ENCODE data around the gene GPATCH2. TPM values are rescaled to one million over a fixed set of nuclear protein-coding genes. Genes with fewer than 3 reads are reported as not detected.

Gene GPATCH2
- total RNA-seq, 1 experiment from 2014 or later, result 17.2 TPM

DNA sequence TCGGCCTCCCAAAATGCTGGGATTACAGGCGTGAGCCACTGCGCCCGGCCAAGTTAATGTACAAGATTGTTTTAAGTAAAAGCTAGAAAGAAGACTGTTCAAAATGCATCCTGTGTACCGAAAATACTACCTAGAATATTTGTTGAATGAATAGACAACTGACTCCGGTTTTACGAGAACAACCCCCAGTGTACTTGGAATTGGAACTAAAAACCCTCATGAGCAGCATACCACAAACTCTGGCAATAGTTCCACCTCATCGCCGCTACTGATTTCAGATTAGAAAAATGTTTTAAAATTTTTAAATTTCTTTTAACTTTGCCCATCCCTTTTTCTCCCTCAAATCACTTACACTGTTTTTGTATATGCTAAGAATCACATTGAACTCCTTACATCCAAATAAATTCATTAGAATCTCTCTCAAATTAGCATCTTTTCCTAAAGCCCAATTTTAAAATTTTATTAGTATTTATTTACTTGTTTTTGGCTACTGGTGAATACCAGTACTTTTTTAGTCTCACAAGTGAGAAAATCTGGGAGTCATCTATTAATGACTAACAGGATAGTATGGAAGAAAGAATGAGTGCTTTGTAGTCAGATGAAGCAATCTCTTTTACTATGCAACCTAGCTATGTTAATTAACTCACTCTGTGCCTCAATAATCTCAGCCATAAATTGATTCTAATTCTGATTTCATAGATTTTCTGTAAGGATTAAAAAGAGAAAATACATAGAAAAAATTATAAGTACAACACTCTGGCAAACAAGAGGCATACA is 95.1 kb downstream of the GPATCH2 start:
- no TSS peak for BruUV-seq (replicated peaks)
- H3K9me2 ChIP-seq (replicated peaks; ENCODE audit: low read length), result no peaks in the 10 kb centered on the region
- H3K36me3 ChIP-seq (ENCODE audit: low read depth, low read length), result no peaks in the 10 kb centered on the region
- TF ChIP-seq EZH2phosphoT487 (IDR thresholded peaks at IDR 0.05; ENCODE audit: borderline replicate concordance, low read length) (no peak), EZH2 (IDR thresholded peaks at IDR 0.05; ENCODE audit: low read length, unreplicated experiment) (no peak)
- no peaks in the 10 kb centered on the region for H3F3A ChIP-seq (ENCODE audit: low read length, unreplicated experiment)
- H3K27me3 ChIP-seq (ENCODE audit: low read length), result no peaks in the 10 kb centered on the region
- H3K4me2 ChIP-seq (ENCODE audit: low read length), result peak overlapping the region; percentile 10
- intact Hi-C loops (cut with micrococcal nuclease), result no loop called here
- ChIA-PET CTCF (no interaction called here), POLR2A (ENCODE audit: unreplicated experiment) (no interaction called here)
- no peaks in the 10 kb centered on the region for H3K79me2 ChIP-seq (ENCODE audit: low read length)
- no peak overlapping the region for H2AFZ ChIP-seq (ENCODE audit: low read length)
- H4K20me1 ChIP-seq (ENCODE audit: low read length), result no peaks in the 10 kb centered on the region
- H3K9ac ChIP-seq (ENCODE audit: low read length), result no peak overlapping the region
- H3K4me1 ChIP-seq (ENCODE audit: insufficient read depth, low read length), result peaks cover 20% of the 10 kb centered on the region
- H3K4me3 ChIP-seq (ENCODE audit: low read length), result no peak overlapping the region
- no peaks in the 10 kb centered on the region for H3K9me3 ChIP-seq (ENCODE audit: low read length)
- ATAC-seq, result peak; percentile 49
- H3K27ac ChIP-seq (ENCODE audit: low read length), result peak overlapping the region; percentile 27
- DNase-seq, result peak; percentile 69

DNA sequence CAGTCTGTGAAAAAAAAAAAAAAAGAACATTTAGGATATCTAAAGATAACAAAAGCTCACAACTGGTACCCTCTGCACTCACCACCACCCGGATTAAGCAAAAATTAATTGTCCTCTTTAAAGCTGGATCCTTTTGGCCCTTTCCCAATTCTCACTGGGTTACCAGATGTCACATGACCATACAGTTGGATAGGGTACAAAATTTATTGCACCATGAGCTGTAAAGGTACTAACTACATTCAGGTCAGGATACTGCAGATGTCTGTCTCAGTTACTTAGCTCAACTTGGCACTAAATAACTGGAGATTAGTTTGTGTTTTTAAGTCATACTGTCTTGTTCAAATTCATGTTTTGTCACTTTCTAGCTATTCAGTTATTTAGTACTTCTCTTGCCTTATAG is 96.3 kb downstream of the GPATCH2 start:
- H3K9me3 ChIP-seq (ENCODE audit: low read length), result no peaks in the 10 kb centered on the region
- H4K20me1 ChIP-seq (ENCODE audit: low read length), result no peaks in the 10 kb centered on the region
- no peak overlapping the region for H3K4me3 ChIP-seq (ENCODE audit: low read length)
- no peaks in the 10 kb centered on the region for H3K27me3 ChIP-seq (ENCODE audit: low read length)
- H3K9me2 ChIP-seq (replicated peaks; ENCODE audit: low read length), result no peaks in the 10 kb centered on the region
- H3K27ac ChIP-seq (ENCODE audit: low read length), result no peak overlapping the region
- CTCF ChIA-PET, result no interaction called here
- POLR2A ChIA-PET (ENCODE audit: unreplicated experiment), result interaction anchor here (0.6 to 0.8 kb wide), 2 partner anchors 96 to 190 kb away, joined by 4 read pairs; partner anchors contain the start of genes GPATCH2 and SPATA17
- H3K79me2 ChIP-seq (ENCODE audit: low read length), result no peaks in the 10 kb centered on the region
- H2AFZ ChIP-seq (ENCODE audit: low read length), result no peak overlapping the region
- TF ChIP-seq EZH2 (IDR thresholded peaks at IDR 0.05; ENCODE audit: low read length, unreplicated experiment) (no peak), EZH2phosphoT487 (IDR thresholded peaks at IDR 0.05; ENCODE audit: borderline replicate concordance, low read length) (no peak)
- TF ChIP-seq, protein P1, sequence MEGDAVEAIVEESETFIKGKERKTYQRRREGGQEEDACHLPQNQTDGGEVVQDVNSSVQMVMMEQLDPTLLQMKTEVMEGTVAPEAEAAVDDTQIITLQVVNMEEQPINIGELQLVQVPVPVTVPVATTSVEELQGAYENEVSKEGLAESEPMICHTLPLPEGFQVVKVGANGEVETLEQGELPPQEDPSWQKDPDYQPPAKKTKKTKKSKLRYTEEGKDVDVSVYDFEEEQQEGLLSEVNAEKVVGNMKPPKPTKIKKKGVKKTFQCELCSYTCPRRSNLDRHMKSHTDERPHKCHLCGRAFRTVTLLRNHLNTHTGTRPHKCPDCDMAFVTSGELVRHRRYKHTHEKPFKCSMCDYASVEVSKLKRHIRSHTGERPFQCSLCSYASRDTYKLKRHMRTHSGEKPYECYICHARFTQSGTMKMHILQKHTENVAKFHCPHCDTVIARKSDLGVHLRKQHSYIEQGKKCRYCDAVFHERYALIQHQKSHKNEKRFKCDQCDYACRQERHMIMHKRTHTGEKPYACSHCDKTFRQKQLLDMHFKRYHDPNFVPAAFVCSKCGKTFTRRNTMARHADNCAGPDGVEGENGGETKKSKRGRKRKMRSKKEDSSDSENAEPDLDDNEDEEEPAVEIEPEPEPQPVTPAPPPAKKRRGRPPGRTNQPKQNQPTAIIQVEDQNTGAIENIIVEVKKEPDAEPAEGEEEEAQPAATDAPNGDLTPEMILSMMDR (conservative IDR thresholded peaks at IDR 0.05; ENCODE audit: low read depth, low read length), result no peak
- no TSS peak for BruUV-seq (replicated peaks)
- H3F3A ChIP-seq (ENCODE audit: low read length, unreplicated experiment), result no peaks in the 10 kb centered on the region
- H3K4me1 ChIP-seq (ENCODE audit: insufficient read depth, low read length), result peaks cover 20% of the 10 kb centered on the region
- H3K4me2 ChIP-seq (ENCODE audit: low read length), result no peak overlapping the region
- H3K9ac ChIP-seq (ENCODE audit: low read length), result no peak overlapping the region
- no peaks in the 10 kb centered on the region for H3K36me3 ChIP-seq (ENCODE audit: low read depth, low read length)
- DNase-seq, result no peak
- ATAC-seq, result peak; percentile 10; the same call in 1 of the 2 replicates
- intact Hi-C loops (cut with micrococcal nuclease), result no loop called here

GRCh38 chr1:217528271-217528670 is 102.6 kb downstream of the GPATCH2 start:
- no peaks in the 10 kb centered on the region for H3K27me3 ChIP-seq (ENCODE audit: low read length)
- no peaks in the 10 kb centered on the region for H3F3A ChIP-seq (ENCODE audit: low read length, unreplicated experiment)
- H4K20me1 ChIP-seq (ENCODE audit: low read length), result no peaks in the 10 kb centered on the region
- no peak overlapping the region for H3K9ac ChIP-seq (ENCODE audit: low read length)
- no peaks in the 10 kb centered on the region for H3K79me2 ChIP-seq (ENCODE audit: low read length)
- BruUV-seq (replicated peaks), result no TSS peak
- ChIA-PET POLR2A (ENCODE audit: unreplicated experiment) (no interaction called here), CTCF (no interaction called here)
- H3K4me3 ChIP-seq (ENCODE audit: low read length), result no peak overlapping the region
- DNase-seq (peak; percentile 75), ATAC-seq (peak; percentile 39; the same call in 1 of the 2 replicates)
- H3K9me2 ChIP-seq (replicated peaks; ENCODE audit: low read length), result no peaks in the 10 kb centered on the region
- no peak overlapping the region for H3K4me2 ChIP-seq (ENCODE audit: low read length)
- H3K36me3 ChIP-seq (ENCODE audit: low read depth, low read length), result no peaks in the 10 kb centered on the region
- TF ChIP-seq EZH2phosphoT487 (IDR thresholded peaks at IDR 0.05; ENCODE audit: borderline replicate concordance, low read length), result no peak
- TF ChIP-seq, protein P1 (conservative IDR thresholded peaks at IDR 0.05; ENCODE audit: low read depth, low read length), result no peak
- TF ChIP-seq EZH2 (IDR thresholded peaks at IDR 0.05; ENCODE audit: low read length, unreplicated experiment), result no peak
- intact Hi-C loops (cut with micrococcal nuclease), result loop anchor here (5.0 kb wide), 1 partner anchor 134 kb away; no protein-coding TSS in a partner anchor
- H3K4me1 ChIP-seq (ENCODE audit: insufficient read depth, low read length), result peaks cover 36% of the 10 kb centered on the region
- peak overlapping the region; percentile 16 for H3K27ac ChIP-seq (ENCODE audit: low read length)
- no peak overlapping the region for H2AFZ ChIP-seq (ENCODE audit: low read length)
- no peaks in the 10 kb centered on the region for H3K9me3 ChIP-seq (ENCODE audit: low read length)
